A673 (cell line): ENCODE measurements around the gene SESN1.
"Not testable (repeated sequence)": the region's sequence is repeated elsewhere in the genome, so short reads cannot be mapped to it uniquely, and the experiment has no call there.

Source experiments
- CTCF ChIP-seq: fragments of 300-800, 200-600 bp; sonication (generic); conservative IDR thresholded peaks from 2 replicates; pipeline ENCODE4 v1.5.1; 2017; ENCODE audit warnings: low read depth, mild to moderate bottlenecking, antibody characterized with exemption, low read length, moderate library complexity, mixed read lengths
- EZH2 ChIP-seq: fragments of 200-600 bp; sonication (generic); IDR thresholded peaks from 2 replicates; pipeline ENCODE4 v1.6.1; 2017; ENCODE audit warnings: borderline replicate concordance, low read depth, mild to moderate bottlenecking, mixed read lengths, antibody characterized with exemption, low read length; ENCODE audit not compliant: poor library complexity, severe bottlenecking

DNA sequence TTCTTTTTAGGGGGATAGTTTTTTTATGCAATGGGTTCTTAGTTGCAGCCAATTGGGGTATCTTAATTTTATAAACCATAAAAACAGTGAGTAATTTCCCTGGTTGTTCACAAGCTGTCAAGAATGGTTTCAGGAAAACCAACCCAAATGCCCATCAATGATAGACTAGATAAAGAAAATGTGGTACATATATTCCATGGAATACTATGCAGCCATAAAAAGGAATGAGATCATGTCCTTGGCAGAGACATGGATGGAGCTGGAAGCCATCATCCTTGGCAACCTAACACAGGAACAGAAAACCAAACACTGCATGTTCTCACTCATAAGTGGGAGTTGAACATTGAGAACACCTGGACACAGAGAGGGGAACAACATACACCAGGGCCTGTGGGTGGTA lies 47.4 kb upstream of the SESN1 start:
- TF ChIP-seq CTCF, EZH2: not testable (repeated sequence)
